Activated T-helper 1 cell treated with anti-CD3 and anti-CD28 coated beads, Interleukin-2, amount 50 U/mL, for 16 hours (primary cell): ENCODE data around the gene TECPR1.

Source experiments
- DNase-seq, 2 donors: peaks; one replicate each; pipeline ENCODE4 v3.0.0-alpha.2; 2020; ENCODE audit warnings: low read depth in 1 of 2, low spot score in 1 of 2

The TECPR1 gene

DNA sequence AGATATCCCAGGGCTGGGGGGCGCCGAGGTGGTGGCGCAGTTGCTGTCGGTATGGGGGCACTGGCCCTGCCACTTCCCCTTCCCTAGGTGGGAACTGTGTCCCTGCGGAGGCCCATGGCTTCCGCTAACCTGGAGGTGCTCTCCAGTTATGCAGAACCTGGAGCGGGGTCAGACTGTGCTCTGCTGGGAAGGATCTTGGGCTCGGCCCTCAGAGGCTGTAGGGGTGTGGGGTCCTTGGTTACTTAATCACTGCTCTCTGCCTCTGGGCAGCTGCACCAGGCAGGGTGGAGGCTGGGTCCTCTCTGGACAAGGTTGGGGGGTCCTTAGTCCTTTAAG, 31.8 kb upstream of the TECPR1 start:
- DNase-seq = no peak

DNA sequence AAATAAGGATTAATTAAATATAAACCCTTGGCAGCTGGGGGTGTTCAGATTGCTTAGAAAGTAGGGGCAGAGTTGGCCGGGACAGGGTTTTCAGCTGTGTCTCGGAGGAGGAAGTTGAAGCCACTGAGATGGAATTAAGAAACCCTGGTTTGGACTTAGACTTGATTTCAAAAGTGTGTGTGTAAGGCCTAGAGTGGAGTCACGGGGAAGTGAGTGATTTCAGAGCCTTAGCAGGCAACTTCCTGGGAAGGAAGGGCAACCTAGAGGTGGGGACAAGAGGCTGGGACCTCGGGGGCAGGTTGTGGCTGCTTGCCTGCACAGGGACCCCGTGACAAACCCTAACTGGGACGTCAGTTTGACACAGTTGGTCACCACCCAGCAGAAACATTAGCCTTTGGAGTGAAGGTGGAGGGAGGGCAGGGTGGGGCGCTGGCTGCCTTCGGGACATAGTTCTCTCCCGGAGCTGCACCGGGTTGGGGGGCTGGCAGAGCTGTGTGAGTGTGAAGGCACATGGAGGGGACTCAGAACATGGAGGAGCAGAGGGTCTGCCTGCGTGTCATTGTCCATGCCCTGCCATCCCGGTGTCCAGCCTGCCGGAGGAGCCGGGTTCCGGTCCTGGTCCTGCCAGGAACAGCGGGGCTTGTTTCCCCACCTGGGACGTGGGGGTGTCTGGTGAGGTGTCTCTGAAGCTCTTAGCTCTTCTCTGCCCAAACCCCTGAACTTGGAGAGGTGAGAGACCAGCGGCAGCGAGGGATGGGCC, 31.3 kb upstream of the TECPR1 start:
- no peak for DNase-seq

DNA sequence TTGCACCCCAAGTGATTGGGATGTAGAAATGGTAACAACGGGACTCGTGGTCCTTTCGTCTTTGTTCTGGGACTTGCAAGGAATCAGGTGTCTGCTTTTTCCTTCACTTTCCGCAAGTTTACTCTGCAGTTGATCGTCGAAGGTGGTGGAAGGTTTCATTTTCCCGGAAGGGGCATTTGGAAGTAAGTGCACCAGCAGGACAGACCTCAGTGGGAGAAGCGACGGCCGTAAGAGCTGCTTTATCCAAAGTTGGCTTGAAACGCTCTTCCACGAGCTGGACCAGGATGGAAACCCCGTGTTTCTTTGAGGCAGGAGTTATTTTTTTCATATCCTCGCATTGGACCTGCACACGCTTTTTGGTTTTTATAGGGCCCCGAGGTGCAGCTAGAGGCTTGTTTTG, 30.7 kb upstream of the TECPR1 start:
- DNase-seq = no peak

DNA sequence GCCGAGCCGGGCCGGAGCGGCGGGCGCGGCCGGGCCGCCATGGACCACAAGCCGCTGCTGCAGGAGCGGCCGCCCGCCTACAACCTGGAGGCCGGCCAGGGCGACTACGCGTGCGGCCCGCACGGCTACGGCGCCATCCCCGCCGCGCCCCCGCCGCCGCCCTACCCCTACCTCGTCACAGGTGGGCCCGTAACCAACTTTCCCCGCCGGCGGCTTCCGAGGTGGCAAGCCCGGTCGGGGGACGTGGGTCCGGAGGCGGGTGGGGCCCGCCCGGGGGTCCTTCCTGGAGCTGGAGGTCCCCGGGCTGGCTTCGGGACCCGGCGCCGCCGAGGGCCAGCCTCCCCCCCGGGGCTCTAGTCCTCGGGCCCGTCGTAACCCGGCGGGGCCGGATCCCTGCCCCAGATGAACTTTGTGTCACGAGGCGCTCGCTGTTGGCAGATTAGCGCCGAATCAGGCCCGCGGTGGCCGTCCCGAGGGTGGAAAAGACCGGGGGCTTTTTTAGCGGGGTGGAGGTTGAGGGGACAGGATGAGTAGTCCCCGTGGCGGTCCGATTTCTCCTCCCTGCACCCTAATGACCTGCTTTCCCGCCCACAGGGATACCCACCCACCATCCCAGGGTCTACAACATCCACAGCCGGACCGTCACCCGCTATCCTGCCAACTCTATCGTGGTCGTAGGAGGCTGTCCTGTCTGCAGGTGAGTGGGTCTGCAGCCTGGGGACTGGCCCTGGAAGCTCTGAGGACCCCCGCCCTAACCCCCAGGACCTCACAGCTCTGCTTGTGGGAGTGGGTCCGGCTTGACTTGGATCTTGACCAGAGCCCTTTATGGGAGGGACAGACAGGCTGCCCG, 29.9 kb upstream of the TECPR1 start:
- no peak for DNase-seq

DNA sequence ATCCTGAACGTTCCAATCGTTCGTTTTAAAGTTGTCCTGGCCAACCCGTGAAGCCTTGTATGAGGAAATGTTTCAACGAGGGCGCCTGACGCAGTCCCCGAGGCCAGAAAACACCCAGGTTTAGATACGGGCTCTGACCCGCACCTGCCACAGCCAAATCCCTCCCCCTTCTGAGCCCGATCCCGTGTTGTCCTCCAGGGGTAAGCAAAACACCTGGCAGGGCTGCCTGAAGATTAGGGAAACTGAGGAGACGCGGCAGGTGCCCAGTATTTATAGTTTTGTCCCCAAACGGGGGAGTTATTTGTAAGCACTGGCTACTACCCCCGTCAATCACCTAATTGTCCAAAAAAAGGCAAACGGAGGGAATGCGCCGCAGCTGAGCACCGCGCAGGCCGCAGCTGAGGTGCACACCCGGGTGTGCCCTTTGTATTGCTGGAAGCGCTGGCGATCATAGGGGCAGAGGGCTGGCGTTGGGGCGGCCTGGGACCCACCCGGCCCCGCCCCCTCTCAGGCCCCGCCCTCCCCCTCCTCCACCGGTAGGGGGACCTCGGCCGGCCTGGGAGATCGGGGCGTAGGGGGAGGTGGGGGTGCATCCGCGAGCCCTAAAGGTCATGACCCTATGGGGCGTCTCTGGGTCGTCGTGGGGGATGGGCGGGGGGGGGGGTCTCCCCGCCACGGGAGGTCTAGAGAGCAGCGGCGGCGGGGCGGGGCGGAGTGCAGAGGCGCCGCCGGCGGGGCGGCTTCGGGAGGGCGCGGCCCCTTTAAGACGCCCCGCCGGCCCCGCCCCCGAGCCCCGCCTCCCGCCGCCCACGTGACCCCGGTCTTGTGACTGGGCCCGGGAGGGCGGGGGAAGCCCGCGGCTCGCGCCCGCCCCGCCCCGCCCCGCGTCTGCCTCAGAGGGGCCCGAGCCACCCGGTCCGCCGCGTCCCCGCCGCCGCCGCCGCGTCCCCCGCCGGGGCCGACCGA, 29.0 kb upstream of the TECPR1 start, which contains the start of gene BRI3:
Gene BRI3, plus strand, starts transcription at position 896 of the 966 bp plus-strand sequence. CDS start 110 bp downstream, outside the sequence.
- peak; percentile 86 to 88 for DNase-seq

DNA sequence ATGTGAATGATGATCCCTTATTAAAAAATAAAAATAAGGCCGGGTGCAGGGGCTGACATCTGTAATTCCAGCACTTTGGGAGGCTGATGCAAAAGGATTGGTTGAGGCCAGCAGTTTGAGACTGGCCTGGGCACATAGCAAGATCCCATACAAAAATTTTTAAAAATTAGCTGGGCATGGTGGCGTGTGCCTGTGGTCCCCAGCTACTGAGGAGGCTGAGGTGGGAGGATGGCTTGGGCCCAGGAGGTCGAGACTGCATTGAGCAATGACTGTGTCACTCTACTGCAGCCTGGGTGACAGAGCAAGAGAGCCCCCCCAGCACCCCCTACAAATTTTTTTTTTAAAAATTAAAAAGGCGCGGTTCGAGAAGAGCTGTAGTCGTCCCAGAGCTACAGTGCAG, 28.3 kb upstream of the TECPR1 start:
- DNase-seq = no peak

DNA sequence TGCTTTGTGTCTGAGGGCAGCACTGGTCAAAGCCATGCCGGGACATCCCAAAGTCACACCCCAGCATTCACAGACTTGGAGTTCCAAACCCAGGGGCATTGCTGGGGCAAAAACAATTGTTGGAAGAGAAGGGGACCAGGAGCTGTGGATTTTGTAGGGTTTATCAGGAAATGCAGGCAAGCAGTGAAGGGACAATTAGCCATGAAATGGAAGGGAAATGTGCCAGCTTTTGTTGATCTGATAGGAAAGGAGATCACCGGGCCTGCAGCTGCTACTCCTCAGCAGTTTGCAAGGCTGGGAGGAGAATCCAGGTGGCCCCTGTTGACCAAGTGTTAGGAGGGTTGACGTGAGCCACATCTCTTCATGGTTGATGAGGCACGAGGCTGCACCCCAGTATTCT, 26.9 kb upstream of the TECPR1 start:
- no peak for DNase-seq

DNA sequence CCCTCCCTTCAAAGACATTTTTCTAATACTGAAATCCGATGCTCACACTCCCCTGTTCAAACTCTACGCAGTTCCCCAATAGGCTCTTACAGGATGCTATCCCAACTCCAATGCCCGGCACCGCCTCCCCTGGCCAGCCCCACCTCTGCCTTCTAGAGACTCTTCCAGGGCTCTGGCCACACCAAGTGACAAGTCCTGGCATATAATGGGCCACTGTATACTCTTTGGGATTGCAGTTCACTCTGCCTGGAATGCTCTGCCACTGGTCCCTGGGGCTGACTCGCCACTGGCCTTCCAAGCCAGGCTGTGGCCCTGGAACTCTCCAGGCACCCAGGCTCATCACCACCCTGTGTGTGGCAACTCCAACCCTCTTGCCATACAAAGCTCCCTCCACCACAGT, 26.4 kb upstream of the TECPR1 start:
- no peak for DNase-seq

DNA sequence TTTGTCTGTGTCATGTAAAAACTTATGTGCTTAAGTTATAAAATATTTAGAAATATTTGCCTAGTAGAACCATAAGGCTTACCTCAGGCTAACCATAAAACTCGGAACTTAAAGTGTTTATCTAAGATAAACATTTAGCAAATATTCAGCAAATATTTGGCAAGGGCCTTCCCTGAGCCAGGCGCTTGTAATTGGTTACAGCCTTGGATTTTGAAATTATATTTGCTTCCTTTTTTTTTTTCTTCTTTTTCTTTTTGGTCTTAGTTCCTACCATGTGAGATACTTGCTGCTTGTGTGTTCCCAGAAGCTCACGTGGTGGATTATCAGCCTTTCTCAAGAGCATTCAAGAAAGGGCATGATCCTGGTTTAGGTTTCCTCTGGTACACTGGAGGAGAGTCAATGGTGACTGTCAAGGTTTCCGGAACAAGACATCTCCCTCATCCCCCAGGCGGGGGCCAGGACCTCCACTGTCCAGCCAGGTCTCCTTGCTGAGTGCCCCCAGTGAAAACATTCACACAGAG, 24.3 kb upstream of the TECPR1 start:
- no peak for DNase-seq

DNA sequence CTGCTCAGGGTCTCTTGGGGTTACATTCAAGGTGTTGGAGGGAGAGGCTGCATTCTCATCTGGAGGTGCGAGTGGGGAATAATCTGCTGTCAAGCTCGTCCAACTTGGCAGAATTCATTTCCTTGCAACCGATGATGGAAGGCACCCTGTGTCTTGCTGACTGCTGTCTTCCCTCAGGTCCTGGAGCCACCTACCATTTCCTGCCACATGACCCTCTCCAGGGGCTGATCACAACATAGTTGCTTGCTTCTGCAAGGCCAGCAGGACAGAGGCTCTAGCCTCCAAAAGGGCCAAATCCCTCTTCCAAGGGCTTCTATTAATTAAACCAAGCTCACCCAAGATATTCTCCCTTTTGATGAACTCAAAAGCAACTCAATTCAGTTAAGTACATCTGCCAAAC, 15.3 kb upstream of the TECPR1 start:
- DNase-seq = no peak

DNA sequence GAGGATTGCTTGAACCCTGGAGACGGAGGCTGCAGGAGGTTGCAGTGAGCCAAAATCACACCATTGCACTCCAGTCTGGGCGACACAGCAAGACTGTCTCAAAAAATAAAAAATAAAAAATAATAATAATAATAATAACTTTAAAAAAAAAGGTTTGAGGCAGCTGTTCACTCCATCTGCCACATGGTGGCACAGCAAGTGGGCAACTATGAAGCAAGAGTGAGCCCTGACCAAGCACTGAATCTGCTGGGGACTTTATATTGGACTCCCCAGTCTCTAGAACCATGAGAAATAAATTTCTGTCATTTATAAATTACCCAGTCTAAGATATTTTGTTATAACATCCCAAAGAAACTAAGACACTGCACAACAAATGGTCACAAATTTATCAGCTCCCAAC, 14.8 kb upstream of the TECPR1 start:
- DNase-seq = no peak

DNA sequence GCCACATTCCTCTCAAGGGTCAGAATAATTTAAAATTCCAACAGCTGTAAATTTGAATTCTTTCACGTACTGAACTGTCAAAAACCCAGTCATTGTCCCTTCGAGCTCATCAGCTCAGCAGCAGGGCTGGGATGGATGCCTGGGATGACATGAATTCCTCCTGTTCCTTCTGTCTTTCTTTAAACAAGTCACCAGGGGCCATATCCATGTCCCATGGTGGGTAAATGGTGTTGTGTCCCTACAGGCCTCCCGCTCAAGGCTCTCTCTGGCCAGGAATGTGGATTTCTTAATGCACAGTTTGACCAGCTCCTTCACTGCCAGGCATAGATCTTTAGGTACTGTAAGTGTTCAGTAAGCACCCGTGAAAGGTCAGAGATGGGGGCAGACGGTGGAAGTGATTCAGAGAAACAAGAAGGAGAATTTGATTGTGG, 13.8 kb upstream of the TECPR1 start:
- no peak for DNase-seq

DNA sequence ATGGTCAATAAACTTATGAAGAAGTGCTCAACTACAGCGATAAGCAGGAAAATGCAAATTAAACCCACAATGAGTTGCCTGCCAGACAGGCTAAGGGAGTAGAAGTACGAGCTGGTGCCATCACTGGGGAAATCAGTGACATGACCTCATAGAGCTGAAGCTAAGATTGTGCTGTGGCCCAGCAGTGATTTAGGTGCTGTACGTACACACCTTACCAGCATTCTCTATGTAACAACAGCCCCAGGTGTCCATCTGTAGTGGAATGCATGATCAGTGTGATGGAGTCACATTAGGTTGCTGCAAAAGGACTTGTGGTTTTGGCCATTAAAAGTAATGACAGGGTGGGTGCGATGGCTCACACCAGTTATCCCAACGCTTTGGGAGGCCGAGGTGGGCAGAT, 5.7 kb upstream of the TECPR1 start:
- DNase-seq = no peak

DNA sequence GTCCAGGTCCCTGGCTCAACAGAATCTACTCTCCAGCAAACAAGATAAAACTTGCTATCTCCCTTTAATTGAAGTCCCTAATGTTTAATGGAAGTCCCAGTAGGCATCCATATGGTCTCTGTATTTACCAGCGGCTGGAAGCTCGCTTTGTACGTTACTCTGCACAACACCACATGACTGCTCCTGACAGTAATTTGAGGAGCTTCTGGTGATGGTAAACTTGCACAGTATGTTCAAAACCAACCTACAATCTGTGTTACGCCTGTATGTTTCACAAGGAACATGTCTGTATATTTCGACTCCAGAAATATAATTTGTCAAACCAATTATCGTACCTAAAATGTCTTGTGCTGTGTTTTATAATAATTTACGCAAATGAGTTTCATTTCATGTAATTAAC, 4.4 kb upstream of the TECPR1 start:
- DNase-seq = no peak

DNA sequence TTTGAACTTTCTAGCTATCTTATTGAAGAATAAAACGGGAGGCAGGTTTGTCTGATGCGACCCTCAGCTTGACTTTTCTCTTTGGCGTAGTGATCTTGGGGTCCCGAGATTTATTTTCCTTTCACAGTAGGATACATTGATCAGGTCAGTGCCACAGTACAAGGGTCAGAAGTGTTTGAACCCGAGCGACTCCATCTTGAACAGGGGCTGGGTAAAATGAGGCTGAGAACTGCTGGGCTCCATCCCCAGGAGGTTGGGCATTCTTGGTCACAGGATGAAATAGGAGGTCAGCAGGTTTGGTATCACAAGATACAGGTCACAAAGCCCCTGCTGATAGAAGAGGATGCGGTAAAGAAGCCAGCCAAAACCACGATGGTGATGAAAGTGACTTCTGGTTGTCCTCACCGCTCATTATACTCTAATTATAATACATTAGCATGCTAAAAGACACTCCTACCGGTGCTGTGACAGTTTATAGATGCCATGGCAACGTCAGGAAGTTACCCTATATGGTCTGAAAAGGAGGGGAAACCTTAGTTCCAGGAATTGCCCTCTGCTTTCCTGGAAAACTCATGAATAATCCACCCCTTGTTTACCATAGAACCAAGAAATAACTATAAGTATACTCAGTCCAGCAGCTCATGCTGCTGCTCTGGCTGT, 3.0 kb upstream of the TECPR1 start:
- DNase-seq = no peak

DNA sequence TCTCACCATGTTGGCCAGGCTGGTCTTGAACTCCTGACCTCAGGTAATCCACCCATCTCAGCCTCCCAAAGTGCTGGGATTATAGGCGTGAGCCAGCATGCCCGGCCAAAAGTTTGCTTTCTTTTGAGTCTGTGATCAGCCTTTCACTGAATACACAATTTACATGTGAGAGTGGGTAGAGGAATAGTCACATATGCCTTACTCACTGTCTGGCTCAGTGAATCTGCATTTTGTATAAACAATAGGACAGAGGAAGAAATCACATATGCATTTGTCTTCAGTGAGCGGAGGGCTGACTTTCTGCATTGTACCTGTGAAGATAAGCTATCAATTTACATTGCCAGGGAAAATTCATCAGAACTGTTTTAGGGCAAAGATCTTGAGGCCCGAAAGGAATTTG, 2.5 kb upstream of the TECPR1 start:
- DNase-seq = no peak

DNA sequence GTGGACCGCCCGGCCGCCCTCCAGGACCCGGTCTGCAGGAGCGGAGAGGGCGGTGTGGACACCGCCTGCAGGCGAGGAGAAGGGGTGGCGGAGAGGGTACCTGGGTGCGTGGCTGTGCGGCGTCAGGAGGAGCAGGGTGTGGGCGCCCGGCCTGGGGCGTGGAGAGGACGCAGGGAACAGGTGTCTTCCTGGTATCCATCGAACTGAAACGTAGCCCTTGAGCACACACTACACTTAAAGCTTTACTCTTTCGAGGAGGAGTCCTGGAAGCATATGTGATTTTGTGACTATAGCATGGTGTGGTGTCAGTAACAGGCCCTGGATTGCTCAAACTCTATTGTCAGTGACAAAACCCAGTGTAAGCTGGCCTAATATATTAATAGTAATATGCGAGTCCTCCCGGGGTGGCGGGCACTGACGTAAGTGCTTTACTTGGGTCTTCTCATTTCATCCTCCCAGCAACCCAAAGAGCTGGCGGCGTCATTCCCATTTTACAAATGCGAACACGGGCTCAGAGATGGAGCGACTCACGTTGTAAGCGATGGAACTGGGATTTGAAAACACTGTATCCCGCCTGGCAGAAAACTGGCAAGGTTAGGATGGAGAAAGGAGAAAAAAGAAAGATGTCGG, 508 bp upstream of the TECPR1 start:
- DNase-seq = no peak

DNA sequence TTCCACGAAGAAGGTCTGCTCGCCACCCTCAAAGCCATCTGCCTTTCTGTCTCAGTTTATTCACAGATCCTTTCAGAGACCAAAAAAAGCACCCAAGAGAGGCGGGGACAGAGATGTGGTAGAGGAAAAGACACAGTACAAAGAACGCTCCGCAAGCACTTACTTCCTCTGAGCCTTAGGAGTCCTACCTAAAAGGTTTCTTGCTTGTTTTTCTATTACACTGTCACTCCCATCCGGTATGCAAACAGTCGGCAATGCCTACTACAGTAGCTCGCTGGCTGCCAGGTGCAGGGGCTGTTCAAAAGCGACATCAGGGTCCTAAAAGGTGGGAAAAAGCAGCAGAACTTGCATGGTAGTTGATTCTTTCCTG, 816 bp downstream of the TECPR1 start:
- DNase-seq = peak in 1 of 2 donors; percentile 14

DNA sequence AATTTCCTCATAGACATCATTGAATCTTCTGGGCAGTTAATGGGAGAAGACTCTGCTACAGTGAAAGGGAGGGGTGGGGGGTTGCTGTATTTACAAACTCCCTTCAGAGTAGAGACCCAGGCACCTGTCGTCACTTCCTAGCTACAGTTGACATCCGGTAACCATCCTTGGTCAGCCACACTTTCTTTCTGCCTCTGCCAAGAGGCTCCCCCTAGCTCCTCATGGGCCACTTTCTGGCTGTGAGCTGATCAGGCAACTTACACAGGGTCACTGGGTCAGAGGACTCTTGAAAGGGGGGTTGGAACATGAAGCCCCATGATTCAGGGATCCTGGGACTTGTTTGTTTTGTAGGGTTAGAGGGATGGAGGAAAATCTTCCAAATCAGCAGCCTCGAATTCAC, 1.2 kb downstream of the TECPR1 start:
- DNase-seq = peak in 1 of 2 donors; percentile 13

DNA sequence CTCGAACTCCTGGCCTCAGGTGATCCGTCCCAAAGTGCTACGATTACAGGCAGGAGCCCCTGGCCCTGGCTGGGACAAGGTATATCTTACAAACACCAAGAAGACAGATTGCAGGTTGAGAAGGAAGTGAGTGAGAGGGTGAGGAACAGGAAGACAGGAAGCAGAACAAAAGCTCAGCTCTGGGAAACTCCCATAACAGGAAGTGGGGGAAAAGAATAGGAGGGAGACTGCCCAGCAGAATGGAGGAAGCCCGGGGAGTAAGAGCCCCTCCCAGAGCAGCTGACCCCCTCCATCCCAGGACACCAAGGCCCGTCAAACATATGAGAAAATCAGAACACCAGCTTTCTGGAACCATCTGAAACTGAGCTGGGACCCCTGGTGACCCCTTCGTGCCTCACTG, 2.9 kb downstream of the TECPR1 start:
- DNase-seq = no peak
